Measurements from ENCODE around the gene HS1BP3. TPM values are rescaled to one million over a fixed set of nuclear protein-coding genes. Genes with fewer than 3 reads are reported as not detected.

The HS1BP3 gene
- total RNA-seq, 4 donors from 2014 or later, result 23.3 to 38.2 (median 34.2) TPM

DNA sequence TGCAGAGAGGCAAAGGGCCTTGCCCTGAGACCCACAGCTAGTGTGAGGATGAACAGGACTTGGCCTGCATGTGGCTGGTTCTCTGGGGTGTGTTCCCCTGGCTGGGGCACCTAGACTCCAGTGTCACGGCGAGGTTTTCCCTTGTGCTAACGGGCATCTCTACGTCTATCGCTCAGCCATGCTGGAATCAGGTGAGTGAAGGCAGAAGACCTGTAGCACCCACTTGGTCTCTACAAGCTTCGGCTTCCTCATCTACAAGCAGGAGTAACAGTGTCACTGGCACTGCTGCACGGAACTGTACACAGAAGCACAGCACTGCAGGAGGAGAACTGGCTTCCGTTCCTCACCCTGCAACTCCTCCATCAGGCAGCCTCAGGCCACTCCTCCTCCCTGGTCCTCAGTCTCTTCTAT lies 30.6 kb downstream of the HS1BP3 start:
- peak; percentile 58 to 60 for DNase-seq (ENCODE audit: low spot score in 2 of 2)
- H3K9me3 ChIP-seq, result no peaks in the 10 kb centered on the region

DNA sequence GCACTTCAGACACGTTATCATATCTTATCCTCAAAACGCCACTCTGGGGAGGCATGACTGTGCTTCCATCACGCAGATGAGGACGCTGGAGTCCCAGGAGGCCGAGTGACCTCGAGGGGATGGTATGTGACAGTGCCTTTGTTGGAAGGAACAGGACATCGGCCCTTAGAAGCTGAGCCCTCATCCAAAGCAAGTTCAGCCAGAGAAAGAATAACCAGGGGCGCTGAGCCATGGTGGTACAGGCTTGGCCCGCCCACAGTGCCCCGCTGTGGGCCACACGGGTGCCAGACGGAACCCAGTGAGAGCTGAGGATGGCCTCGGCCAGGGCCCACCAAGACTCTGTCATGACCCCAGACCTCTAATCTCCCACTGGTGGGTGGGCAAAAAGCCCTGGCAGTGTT lies 31.3 kb downstream of the HS1BP3 start:
- Histone ChIP-seq H3K4me1 (peaks cover 74% of the 10 kb centered on the region), H3K36me3 (peaks cover 42% of the 10 kb centered on the region)
- whole genome bisulfite sequencing, result 75% methylated on average over 9 of the region's 13 CpGs

More for the DNA sequence above, 30.6 kb downstream of the HS1BP3 start:
- Histone ChIP-seq H3K4me3 (no peak overlapping the region), H3K27me3 (no peaks in the 10 kb centered on the region), H3K4me1 (peaks cover 68% of the 10 kb centered on the region), H3K36me3 (peaks cover 48% of the 10 kb centered on the region), H3K27ac (peak overlapping the region; percentile 90)
- TF ChIP-seq EP300 (IDR thresholded peaks at IDR 0.05) (no peak), POLR2A (IDR thresholded peaks at IDR 0.05) (no peak), POLR2AphosphoS5 (IDR thresholded peaks at IDR 0.05) (no peak)
- TF ChIP-seq, protein P1, sequence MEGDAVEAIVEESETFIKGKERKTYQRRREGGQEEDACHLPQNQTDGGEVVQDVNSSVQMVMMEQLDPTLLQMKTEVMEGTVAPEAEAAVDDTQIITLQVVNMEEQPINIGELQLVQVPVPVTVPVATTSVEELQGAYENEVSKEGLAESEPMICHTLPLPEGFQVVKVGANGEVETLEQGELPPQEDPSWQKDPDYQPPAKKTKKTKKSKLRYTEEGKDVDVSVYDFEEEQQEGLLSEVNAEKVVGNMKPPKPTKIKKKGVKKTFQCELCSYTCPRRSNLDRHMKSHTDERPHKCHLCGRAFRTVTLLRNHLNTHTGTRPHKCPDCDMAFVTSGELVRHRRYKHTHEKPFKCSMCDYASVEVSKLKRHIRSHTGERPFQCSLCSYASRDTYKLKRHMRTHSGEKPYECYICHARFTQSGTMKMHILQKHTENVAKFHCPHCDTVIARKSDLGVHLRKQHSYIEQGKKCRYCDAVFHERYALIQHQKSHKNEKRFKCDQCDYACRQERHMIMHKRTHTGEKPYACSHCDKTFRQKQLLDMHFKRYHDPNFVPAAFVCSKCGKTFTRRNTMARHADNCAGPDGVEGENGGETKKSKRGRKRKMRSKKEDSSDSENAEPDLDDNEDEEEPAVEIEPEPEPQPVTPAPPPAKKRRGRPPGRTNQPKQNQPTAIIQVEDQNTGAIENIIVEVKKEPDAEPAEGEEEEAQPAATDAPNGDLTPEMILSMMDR (IDR thresholded peaks at IDR 0.05), result no peak
- WGBS, result 88% methylated on average over 8 of the region's 8 CpGs

DNA sequence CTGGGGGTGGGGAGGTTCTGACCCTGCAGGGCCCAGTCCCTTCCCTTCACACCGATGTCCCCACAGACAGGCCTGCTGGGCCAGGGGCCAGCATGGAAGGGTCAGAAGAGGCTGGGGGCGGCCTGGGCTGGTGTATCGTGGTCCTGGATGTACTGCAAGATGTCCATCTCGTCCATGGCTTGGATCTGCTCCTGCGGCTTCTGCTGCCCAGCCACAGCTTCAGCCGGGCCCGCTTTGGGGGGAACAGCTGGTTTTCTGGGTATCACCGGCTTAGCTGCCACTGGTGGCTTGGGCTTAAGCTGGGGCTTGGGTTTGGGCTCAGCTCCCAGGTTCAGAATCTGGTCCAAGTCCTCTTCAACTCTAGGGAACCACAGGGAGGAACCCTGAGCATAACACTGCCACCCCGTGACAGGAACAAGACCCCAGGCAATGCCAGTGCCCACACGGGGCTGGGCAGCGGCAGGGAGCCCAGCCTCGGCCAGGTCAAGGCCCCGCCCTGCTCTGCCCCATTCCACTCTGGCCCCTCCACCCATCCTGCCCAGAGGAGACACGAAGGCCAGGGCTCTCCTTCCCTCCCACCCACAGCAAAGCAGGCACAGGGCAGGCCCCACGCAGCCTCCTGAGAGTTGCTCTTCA lies 31.9 kb downstream of the HS1BP3 start:
- TF ChIP-seq, protein P1 (IDR thresholded peaks at IDR 0.05), result no peak
- TF ChIP-seq POLR2AphosphoS5 (IDR thresholded peaks at IDR 0.05) (no peak), POLR2A (IDR thresholded peaks at IDR 0.05) (no peak), EP300 (IDR thresholded peaks at IDR 0.05) (no peak)
- peak; percentile 66 to 71 for DNase-seq (ENCODE audit: low spot score in 2 of 2)
- Histone ChIP-seq H3K4me1 (peaks cover 80% of the 10 kb centered on the region), H3K27me3 (no peaks in the 10 kb centered on the region), H3K9me3 (no peaks in the 10 kb centered on the region), H3K27ac (peak overlapping the region; percentile 90), H3K4me3 (no peak overlapping the region), H3K36me3 (peaks cover 36% of the 10 kb centered on the region)
- WGBS, result 71% methylated on average over 9 of the region's 15 CpGs

More for the DNA sequence above, 31.3 kb downstream of the HS1BP3 start:
- peak overlapping the region; percentile 90 for H3K27ac ChIP-seq
- no peaks in the 10 kb centered on the region for H3K27me3 ChIP-seq
- H3K4me3 ChIP-seq, result no peak overlapping the region
- peak; percentile 67 to 73 for DNase-seq (ENCODE audit: low spot score in 2 of 2)
- no peaks in the 10 kb centered on the region for H3K9me3 ChIP-seq
- TF ChIP-seq, protein P1 (IDR thresholded peaks at IDR 0.05), result no peak

DNA sequence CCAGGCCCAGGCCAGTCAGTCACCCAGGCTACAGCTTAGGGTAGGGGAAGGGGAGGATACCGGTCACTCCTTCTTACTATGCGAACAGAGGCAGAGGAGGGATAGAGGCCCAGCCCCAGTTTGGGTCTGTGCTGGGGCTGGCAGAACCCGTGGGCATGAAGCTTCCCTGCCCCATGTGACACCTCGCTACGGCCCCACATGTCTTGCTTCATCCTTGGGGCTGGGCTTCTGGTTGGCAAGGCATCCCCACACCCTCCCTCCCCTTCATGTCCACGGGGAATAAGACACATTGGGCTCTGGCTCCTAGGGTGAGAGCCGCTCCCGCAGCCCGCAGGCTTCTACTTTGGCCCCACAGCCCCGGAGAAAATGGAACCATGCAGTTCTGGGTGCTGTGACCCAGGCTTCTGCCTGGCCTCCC lies 32.4 kb downstream of the HS1BP3 start:
- 69% methylated on average over 10 of the region's 10 CpGs for WGBS
- no peak overlapping the region for H3K4me3 ChIP-seq
- peaks cover 84% of the 10 kb centered on the region for H3K4me1 ChIP-seq
- DNase-seq (ENCODE audit: low spot score in 2 of 2), result peak in 1 of 2 donors; percentile 76
- H3K27me3 ChIP-seq, result no peaks in the 10 kb centered on the region
- no peak for TF ChIP-seq POLR2AphosphoS5 (IDR thresholded peaks at IDR 0.05)
- no peak for TF ChIP-seq EP300 (IDR thresholded peaks at IDR 0.05)
- no peak for TF ChIP-seq POLR2A (IDR thresholded peaks at IDR 0.05)
- TF ChIP-seq, protein P1 (IDR thresholded peaks at IDR 0.05), result no peak
- H3K27ac ChIP-seq, result peak overlapping the region; percentile 90
- no peaks in the 10 kb centered on the region for H3K9me3 ChIP-seq
- H3K36me3 ChIP-seq, result peaks cover 30% of the 10 kb centered on the region

DNA sequence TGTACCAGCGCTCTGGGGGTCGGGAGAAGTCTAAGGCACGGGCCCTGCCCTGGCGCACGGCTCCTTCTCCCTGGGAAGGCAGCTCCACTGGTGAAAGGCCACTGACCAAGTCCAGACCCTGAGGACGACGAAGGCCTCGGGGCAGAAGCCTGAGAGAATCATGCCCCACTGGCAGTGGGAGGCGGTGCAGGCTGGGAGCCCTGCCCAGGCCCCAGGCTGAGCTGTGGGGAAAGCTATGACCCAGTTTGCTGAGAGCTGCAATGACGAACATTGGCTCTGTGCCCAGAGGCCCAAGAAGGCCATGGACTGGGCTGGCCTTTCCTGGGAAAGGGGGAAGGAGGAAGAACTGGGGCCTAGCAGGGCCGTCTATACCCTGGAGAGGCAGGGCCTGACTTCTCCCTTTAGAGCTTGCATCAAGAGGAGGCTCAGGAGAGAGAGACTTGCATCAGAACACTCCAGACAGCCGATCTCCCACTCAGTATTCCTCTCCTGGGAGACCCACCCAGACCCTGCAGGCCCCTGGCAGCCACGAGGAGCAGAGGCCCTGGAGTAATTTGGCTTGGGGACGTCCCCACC lies 32.9 kb downstream of the HS1BP3 start:
- Histone ChIP-seq H3K27me3 (no peaks in the 10 kb centered on the region), H3K36me3 (peaks cover 25% of the 10 kb centered on the region), H3K4me1 (peaks cover 84% of the 10 kb centered on the region), H3K9me3 (no peaks in the 10 kb centered on the region), H3K27ac (peak overlapping the region; percentile 90), H3K4me3 (no peak overlapping the region)
- 47% methylated on average over 11 of the region's 14 CpGs for WGBS
- peak; percentile 97 to 98 for DNase-seq (ENCODE audit: low spot score in 2 of 2)
- peak in 2 of 3 donors; percentile 73 to 90 for TF ChIP-seq POLR2AphosphoS5 (IDR thresholded peaks at IDR 0.05)
- TF ChIP-seq EP300 (IDR thresholded peaks at IDR 0.05), result peak; percentile 80
- peak in 1 of 2 donors; percentile 65 for TF ChIP-seq POLR2A (IDR thresholded peaks at IDR 0.05)
- TF ChIP-seq, protein P1 (IDR thresholded peaks at IDR 0.05), result peak; percentile 33 to 62
